SKM-1 treated with dmso at 0.1 percent for 144 hours (cell line): ENCODE measurements around the gene ANKRD10.
"Not testable (repeated sequence)": the region's sequence is repeated elsewhere in the genome, so short reads cannot be mapped to it uniquely, and the experiment has no call there.

Source experiments
- DNase-seq: peaks from one replicate; lab custom pipeline; 2025; ENCODE audit not compliant: unreplicated experiment; lab: John Stamatoyannopoulos, UW

ANKRD10 gene

DNA sequence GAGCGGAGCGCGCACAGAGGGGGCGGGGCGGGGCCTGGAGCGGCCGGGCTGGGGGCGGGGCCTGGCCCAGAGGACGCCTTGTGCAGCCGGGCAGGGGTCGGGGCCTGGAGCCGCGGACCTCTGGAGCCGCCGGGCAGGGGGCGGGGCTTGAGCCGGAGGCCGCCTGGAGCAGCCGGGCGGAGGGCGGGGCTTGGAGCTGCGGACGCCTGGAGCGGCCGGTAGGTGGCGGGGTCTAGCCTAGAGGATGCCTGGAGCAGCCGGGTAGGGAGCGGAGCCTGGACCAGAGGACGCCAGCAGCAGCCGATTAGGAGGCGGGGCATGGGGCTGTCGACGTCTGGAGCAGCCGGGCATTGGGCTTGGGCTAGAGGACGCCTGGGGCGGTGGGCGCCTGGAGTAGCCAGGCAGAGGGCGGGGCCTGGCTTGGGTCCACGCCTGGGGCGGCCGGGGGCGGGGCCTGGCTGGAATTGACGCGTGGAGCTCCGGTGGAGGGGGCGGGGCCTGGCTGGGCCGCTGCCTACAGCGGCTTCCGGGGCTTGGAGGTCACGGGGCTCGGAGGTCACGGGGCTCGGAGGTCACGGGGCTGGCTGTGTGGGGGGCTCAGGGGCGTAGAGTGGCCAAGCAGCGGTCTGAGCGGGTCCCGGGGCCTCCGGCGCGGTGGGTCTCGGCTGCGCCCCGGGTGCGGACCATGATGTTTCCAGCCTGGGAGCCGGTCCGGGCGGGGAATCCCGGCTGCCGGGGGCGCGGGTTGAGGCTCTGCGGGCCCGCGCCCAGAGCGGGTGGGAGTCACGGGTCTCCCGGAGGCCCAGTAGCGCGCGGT, at the start of gene ANKRD10:
ANKRD10 (minus strand) TSS at position 13 of the 817 bp plus-strand sequence. CDS start 135 bp downstream, outside the sequence.
- peak; percentile 98 for DNase-seq

DNA sequence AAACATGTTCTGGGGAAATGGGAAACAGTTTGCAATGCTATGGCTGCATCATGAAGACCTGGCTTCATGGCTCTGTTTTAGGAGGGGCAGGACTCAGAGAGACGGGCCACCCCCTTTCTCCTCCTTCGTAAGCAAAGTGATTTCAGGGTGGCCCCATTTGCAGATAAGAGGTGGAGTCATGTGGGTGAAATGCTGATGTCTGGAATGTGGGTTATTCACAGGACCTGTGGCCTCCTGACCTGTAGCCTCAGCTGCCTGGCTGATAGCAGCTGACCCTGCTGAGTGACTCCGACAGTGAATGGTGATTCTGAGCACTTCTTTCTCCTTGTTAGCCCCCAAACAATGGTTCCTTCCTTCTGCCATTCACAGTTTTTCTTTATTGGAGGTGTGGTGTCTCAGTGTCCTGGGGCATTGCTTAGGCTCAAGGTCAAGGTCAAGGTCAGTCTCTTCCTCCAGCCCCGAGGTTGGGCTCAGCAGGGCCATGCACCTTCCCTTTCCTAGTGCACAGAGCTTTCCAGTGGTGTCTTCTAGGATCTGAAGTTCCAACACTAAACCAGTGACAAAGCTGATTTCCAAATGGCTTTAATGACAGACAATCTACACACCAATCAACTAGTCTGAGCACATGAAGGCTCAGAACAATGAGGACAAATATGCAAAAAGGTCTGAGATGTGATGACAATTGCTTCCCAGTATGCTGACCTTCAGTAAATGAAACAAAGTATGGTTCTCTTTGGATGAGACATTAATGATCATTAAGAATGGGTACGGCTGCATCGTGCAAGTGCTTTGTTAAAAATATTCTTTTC, 49.6 kb upstream of the ANKRD10 start:
- no peak for DNase-seq

DNA sequence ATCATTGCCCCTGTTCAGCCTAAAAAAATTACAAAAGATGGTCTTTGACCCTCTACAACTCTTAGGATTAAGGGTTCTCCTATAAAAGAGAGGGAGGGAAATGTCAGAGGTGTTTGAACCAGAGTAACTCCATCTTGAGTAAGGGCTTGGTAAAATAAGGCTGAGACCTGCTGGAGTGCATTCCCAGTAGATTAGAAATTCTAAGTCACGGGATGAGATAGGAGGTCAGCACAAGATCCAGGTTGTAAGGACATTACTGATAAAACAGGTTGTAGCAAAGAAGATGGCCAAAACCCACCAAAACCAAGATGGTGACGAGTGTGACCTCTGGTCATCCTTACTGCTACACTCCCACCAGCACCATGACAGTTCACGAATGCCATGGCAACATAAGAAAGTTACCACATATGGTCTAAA, 48.7 kb upstream of the ANKRD10 start:
- no peak for DNase-seq

DNA sequence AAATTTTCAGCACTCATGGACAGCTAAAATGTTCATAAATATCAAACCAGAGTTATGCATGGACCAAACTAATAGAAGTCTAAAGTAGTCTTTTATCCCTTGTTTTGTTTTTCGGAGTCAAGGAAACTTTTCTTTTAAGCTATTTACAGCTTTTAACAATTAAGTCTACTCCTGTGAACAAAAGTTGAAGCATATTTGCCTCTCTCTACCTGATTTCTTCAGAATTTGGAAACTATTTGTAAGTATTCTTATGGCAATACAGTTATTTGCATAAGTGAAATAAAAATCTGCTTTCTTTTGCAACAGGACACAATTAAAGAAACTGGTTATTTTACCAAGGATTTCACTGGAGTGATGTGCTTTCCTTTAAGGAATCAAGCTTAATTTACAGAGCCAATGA, 47.1 kb upstream of the ANKRD10 start:
- no peak for DNase-seq

DNA sequence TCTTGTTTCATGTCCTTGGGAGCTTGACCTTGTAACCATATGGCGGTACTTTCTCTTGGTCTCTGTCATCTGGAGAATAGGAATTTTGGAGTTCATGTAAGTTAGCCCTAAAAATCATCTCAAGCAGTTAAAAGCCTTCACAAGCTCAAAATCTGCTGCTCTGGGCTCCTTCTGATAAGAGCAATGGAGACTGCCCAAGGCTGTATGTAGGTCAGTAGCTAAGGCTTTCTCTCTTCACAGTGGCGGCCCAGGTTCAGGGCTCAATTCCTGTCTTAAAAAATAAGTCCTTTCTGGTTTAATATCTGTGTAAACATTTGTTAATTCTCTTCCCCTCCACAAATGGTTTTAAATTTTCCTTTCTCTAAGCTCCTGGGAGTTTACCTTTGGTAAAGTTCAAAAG, 45.3 kb upstream of the ANKRD10 start:
- DNase-seq, result no peak

DNA sequence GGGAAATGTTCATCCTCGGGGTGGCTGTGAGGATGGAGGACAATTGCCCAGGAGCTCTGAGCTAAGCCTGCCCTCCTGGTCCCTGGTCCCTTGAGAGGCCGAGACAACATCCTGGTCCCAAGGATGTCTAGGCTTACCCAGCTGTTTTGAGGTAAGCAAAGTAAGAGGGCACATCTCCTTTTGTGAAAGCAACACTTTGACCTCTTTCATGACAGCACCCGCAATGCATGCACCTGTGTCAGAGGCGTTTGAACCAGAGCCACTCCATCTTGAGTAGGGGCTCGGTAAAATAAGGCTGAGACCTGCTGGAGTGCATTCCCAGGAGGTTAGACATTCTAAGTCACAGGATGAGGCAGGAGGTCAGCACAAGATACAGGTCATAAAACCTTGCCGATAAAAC, 43.1 kb upstream of the ANKRD10 start:
- DNase-seq, result no peak

DNA sequence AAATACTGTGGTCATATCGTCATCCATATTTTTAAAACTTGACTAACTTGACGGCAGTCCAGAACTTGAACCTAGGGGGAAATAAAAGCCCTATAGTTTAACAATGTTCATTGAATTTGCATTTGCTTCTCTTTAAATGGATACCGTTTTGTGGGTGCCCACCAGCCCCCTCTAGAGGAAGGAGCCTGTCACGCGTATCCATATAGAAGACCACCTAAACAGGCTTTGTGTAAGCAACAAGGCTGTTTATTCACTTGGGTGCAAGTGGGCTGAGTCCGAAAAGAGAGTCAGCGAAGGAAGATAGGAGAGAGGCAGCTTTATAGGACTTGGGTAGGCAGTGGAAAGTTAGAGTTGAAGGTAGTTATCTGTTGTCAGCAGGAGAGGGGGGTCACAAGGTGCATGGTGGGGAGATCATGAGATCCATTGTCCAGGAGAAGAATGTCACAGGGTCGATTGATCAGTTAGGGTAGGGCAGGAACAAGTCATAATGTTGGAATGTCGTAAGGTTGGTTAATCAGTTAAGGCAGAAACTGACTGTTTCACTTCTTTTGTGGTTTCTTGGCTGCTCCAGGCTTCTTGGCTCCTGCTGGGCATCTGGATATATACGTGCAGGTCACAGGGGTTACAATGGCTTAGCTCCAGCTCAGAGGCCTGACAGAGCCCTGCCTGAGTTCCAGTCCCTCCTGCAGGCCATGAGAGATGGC, 42.5 kb upstream of the ANKRD10 start:
- DNase-seq, result no peak

DNA sequence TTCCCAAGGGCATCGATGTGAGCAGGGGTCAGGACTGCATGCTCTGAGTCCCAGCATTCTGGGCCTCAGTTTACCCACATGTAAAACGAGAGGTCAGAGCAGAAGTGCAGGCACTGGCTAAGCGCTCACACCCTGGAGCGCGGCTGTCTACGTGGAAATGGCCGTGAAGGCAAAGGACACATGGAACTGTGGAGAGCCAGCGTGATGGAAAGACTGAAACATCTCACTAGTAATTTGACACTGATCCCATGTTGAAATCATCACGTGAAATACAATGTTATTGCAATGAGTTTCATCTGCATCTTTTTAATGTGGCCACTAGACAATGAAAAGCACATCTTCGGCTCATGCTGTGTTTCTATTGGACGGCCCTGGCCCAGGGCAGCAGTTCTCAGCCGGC, 41.3 kb upstream of the ANKRD10 start:
- DNase-seq, result not testable (repeated sequence)

DNA sequence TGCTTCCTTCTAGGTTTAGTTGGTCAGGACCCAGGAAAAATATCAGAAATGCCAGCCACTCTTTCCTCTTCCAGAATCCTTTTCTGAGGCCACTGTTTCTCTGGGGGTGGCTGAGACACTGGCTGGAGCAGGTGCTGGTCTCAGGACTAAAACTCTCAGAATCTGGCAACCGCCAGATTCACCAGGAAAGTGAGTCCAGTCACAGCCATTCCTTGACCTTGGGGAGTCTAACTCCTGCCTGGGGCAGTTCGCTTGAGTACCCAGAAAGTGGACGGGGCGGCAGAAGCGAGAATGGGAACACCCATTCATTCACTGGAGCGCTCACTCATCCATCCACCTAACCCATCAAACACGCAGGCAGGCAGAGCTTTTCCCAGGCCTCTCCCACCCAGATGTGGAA, 40.7 kb upstream of the ANKRD10 start:
- not testable (repeated sequence) for DNase-seq

DNA sequence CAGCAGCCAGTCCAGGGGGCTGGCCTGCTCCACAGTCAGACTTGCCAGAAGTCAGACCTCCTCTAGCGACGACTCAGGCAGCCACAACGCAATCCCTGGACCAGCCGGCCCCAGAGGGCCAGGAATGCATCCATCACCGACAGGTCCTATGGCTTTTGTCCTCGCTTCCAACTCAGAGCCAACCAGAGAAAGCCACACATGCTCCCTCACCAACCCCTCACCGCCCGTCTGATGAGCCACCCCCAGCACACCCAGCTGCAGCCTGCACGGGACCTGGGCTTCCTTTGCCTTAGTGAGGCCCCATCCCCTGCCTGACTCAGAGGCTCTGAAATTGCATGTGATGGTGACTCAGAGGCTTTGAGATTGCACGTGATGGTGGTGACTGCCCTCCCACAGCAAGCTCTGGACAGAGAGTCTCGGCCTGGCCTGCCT, 40.2 kb upstream of the ANKRD10 start:
- not testable (repeated sequence) for DNase-seq

DNA sequence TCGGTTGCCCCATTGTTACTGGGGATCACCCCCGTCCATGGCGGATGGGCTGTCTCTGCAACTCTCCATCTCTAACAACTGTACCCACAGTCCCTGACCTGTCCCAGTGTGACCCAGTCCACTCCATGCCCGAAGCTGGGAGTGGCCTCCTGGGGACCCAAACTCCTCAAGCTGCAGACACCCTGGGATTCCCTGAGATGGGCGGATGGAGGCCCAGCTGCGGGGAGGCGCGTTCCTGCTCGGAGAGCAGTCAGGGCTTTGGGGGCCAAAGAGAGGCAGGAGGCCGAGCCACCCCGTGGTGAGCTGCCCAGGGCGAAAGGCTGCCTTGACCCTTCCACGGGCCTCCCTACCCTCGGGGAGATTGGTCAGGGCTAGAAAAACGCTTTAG, 39.7 kb upstream of the ANKRD10 start:
- DNase-seq, result not testable (repeated sequence)

DNA sequence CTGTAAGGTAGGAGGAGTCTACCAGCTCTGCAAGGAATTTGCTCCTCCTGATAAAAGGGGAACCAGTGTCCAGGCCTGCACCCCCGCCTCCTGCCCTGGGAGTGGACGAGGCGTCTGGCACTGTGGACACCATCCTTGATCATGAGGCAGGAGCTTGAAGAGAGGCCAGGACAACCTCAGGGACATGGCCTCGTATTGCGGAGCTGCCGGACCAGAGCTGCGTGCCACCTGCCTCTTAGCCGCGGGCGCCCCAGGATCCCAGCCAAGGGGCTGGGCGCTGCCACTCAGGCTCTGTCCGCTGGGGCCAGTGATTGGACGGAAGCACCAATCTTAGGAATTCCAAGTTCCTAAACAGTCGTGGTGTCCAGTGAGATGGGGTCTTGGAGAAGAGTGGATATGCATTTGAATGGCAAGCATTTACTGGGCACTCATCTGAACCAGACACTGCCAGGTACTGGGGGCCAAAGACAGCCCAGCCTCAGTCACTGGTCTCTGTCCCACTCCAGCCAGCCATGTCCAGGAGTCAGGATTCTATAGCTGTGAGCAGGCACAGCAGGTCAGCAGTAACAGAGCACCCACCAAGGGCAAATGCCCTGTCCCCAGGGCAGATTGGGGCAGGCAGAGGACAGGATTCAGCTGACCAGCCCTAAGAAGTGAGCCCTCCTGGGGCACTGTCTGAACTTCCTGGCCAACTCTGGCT, 39.1 kb upstream of the ANKRD10 start:
- no peak for DNase-seq

DNA sequence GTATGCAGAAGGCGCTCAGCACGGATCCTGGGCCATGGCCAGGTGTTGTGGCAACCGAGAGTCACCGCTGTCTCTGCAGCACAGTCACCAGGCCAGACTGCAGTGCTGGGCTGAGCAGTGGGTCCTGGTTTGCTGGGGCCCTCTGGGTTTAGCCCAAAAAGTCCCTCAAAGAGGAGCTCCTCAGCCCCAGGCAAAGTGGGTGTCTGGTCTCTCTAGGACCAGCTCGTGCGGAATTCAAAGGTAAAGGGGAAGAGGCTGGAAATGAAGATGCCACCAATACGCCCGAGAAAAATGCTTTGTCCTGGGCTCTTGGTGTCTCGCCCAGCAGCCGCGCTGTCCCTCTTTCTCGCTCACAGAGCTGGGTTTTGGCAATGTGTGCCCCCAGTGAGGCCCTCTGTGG, 38.5 kb upstream of the ANKRD10 start:
- DNase-seq, result no peak

DNA sequence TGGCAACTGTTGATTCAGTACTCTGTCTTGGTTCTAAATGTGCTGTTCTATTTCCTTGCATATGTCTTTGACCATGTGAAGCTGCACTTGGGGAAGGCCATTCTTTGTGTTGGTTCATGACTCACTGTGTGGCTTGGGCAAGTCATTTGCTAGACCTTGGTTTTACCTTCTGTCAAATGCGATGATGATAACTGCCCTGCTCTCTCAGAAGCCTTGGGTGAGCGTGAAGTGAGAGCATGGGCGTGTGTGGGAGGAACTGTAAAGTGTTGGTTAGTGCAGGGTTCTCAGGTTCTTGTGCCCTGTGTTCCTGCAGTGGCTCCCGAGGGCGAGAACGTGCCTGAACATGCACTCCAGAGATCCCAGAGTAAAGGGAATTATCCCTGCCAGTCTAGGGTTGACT, 37.3 kb upstream of the ANKRD10 start:
- not testable (repeated sequence) for DNase-seq

DNA sequence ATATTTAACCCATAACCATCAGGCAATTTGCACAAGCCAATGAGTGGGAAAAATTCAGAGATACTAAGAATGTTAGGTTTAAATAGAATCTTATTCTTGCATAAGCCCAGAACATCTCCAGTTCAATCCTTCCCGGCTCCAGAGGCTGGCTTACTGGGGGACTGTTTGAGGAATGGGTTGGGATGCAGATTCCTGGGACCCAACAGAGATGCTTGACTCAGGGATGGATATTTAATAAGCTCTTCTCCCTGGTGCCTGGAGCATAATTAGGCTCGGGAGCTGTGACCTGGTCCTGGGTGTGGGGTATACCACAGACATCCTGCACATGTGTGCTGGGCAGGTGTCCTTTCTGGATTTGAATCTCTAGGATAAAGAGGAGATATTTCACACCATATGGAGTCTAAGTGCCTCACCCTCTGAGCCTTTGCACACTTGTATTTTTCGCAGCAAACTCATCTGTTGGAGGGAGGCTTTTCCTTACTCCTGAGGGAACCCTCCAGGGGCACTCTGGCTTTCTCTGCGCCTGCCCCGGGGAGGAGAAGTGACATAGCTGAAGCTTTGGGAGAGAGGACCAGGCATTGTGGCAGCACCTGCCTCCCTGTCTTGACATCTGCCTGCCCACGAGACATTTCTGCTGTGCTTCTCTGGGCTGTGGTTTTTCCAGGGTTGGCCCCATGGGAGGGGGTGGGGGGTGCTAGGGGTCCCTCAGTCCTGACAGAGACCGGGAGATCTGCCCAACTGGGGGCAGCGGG, 36.1 kb upstream of the ANKRD10 start:
- no peak for DNase-seq

DNA sequence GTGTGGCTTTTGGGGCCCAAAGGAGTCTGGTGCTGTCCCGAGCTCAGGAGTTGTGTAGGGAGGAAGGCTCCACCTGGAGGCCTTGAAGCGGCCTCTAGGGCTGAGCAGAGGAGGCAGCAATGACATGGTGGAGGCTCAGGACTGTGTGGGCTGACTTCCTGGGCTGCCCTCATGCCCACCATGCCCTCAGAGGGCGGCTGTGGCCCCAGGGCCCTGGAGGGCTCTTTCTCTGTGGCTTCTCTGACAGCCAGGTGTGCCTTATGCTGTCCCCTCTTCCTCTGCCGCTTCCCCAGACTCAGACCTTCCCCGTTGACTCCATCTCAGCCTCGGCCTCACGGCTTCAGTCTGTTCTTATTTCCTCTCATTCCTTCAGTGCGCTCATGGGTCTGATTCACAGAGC, 35.5 kb upstream of the ANKRD10 start:
- no peak for DNase-seq

DNA sequence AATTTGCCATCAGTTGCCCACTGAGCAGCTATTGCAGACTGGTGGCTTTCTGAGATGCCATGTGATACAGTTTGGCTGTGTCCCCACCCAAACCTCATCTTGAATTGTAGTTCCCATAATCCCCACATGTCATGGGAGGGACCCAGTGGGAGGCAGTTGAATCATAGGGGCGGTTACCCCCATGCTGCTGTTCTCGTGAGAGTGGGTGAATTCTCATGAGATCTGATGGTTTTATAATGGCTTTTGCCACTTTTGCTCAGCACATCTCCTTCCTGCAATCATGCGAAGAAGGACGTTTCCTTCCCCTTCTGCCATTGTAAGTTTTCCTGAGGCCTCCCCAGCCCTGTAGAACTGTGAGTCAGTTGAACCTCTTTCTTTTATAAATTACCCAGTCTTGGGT, 34.8 kb upstream of the ANKRD10 start:
- DNase-seq, result no peak

DNA sequence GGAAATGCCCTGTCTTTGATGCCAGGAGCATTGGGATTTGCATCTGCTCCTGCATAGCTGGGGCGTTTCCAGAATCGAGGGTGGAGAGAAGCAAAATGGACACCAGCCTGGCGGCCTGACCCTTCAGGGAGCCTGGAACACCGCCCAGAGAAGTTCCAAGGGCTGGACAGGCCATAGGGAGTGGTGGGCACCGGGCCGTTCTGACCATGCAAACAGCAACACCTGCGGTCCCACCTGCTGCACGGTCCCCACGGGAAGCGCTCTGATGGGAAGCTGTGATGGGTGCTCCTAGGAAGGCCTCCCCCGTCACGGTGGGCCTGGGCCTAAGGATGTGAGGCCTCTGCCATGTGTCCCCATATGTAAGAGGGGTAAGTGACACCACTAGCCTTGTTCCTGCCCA, 34.2 kb upstream of the ANKRD10 start:
- no peak for DNase-seq

DNA sequence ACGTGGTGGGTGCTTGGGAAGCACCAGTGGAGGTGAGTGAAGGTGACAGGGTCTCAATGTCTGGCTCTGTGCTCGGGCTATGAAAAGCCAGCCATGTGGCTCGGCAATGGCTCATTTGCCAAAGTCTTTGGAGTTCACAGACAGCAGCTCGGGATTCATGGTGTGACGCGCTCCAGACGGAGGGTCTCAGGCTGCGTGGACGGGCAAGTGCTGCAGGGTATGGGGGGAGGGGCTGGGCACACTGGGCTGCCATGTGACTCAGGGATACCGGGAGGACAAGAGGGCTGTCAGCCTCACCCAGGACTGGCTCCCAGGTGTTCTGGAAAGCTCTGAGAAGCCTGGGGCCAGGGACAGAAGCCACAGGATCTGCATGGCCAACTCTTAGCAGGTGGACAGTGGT, 32.5 kb upstream of the ANKRD10 start:
- not testable (repeated sequence) for DNase-seq

DNA sequence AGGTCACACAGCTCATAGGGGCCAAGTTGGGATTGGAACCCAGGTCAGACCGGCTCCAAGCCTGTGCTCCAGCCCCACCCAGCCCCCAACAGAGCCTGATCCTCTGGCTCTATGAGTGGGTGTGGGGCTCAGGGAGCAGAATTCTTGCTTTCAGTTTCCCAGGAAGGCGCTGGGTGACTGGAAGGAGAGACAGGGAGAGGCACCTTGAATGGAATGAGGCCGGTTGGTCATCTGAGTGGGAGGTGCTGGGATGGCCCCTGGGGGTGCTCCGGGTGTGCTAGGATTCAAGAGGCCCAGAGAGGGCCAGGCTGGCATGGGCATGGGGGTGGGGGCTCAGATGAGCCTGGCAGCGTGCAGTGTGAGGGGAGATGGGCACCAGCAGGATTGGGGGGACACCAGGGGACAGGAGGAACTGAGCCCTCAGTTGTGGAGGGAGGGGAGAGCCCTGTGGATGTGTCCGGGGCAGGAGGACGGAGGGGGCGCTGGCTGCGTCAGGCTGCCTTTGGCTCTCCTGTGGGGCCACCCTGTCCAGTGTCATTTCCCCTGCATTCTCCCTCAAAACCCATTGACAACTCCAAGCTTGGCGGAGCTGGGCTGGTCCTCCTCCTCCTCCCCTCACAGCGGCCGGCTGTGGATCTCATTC, 31.2 kb upstream of the ANKRD10 start:
- DNase-seq, result no peak
